GM10248 (cell line): ENCODE measurements around the gene CDKAL1.

Experiments
- CTCF ChIA-PET: fragments of 300-600 bp; sonication (Branson Sonifier 250); formaldehyde crosslinking; extraction: SDS; loops from one replicate; lab custom pipeline; 2021; ENCODE audit warnings: antibody characterized with exemption; lab: Yijun Ruan, JAX
- POLR2A ChIA-PET: fragments of 350-650 bp; sonication (Branson Sonifier 250); formaldehyde crosslinking; extraction: SDS; loops from one replicate; lab custom pipeline; 2020; ENCODE audit warnings: antibody characterized with exemption; lab: Yijun Ruan, JAX
- DNase-seq: peaks from one replicate; pipeline ENCODE4 v3.0.0; 2012; ENCODE audit errors: extremely low spot score
- TF ChIP-seq, protein P1 (sequence below): IDR thresholded peaks from 2 replicates; pipeline ENCODE4 v1.5.1; 2012; ENCODE audit warnings: mild to moderate bottlenecking, low read depth; ENCODE audit errors: extremely low read depth, missing control alignments, control extremely low read depth

The CDKAL1 gene

DNA sequence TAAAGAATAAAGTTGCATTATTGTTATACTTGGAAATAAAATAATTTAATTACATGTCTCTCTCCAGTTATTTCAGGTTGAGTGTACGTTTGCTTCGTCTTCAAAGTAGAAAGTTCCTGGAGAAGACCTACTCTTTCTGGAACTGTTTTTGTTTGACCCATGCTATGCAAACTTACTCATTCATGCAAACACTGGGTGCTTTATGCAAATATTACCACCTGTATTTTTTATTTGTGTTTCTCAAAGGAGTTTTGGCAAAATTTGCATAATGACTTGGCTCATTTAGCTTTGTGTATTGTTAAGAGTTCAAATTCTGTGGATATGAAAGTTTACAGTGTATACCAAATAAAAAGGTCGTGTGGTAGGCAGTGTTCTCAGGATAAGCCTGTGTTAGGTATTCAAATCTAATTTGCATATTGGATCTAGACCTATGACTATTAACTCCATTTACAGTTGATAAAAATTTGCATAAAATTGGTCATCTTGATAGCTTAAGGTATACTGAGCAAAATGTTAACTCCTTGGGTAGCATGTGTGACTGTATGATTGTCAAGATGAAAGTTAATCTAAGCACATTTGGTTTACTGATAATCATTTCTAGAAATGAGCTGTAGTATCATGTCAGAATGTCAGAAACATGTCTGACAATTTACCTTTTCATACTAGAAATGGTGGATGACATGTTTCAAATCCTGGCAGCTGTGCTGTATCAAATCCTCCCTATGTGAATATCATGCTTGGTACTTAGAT lies 65.2 kb downstream of the CDKAL1 start:
- TF ChIP-seq, protein P1, sequence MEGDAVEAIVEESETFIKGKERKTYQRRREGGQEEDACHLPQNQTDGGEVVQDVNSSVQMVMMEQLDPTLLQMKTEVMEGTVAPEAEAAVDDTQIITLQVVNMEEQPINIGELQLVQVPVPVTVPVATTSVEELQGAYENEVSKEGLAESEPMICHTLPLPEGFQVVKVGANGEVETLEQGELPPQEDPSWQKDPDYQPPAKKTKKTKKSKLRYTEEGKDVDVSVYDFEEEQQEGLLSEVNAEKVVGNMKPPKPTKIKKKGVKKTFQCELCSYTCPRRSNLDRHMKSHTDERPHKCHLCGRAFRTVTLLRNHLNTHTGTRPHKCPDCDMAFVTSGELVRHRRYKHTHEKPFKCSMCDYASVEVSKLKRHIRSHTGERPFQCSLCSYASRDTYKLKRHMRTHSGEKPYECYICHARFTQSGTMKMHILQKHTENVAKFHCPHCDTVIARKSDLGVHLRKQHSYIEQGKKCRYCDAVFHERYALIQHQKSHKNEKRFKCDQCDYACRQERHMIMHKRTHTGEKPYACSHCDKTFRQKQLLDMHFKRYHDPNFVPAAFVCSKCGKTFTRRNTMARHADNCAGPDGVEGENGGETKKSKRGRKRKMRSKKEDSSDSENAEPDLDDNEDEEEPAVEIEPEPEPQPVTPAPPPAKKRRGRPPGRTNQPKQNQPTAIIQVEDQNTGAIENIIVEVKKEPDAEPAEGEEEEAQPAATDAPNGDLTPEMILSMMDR, result no peak
- no peak for DNase-seq
- CTCF ChIA-PET, result interaction anchor here (1.5 kb wide), 1 partner anchor 990 kb away, joined by 4 read pairs; no protein-coding TSS in a partner anchor
- POLR2A ChIA-PET, result no interaction called here

DNA sequence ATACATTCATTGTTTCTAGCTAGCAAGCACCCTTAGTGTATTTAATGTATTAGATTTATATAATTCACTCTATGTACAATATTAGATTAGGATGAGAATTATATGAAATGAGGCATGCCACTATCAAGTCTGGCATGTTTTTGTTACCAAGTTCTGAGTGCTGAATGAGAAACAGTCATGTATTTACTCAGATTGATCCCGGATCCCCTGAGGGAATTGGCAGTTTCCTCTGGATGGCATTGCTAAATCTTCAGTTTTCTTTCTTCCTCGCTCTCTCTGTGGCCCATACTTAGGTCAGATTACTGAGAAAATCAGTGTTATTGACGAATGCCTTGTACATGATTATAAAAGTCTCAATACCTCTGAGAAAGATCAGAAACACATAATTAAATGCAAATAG lies 66.6 kb downstream of the CDKAL1 start:
- TF ChIP-seq, protein P1, result no peak
- POLR2A ChIA-PET, result no interaction called here
- CTCF ChIA-PET, result interaction anchor here (0.7 to 1.5 kb wide), 2 partner anchors 11 to 988 kb away, joined by 3 to 4 read pairs; no protein-coding TSS in a partner anchor
- DNase-seq, result no peak

DNA sequence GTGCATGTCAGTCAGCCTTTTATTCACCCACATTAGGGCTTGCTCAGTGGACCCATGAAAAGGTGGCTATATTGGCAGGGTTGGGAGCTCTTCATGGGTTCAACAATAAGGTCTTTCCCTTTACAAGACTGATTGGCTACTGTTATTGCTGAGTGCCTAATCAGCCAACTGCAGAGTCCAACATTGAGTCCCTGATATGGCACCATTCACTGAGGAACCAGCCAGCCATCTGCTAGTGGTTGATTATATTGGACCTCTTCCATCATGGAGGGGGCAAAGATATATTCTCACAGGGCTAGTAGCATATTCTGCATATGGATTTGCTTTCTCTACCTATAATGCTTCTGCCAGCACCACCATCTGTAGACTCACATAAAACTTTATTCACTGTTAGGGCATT lies 69.9 kb downstream of the CDKAL1 start:
- TF ChIP-seq, protein P1, result no peak
- ChIA-PET POLR2A (no interaction called here), CTCF (interaction anchor here (1.0 to 1.4 kb wide), 2 partner anchors 18 to 35 kb away, joined by 3 to 4 read pairs; no protein-coding TSS in a partner anchor)
- DNase-seq, result no peak

DNA sequence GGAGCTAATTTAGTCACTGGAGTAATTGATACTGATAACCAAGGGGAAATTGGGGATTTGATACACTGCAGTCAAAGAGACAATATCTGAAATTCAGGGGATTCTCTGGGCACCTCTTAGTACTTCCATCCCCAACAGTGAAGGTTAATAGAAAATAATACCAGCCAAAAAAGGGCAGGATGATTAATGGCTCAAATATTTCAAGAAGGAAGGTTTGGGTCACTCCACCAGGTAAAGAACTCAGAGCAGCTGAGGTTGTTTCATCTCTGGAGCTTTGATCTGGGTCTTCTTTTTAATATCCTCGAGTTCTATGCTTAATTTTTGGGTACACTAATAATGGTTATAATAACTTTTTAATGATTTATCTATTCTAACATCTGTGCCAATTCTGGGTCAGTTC lies 70.8 kb downstream of the CDKAL1 start:
- ChIA-PET CTCF (interaction anchor here (1.1 to 1.4 kb wide), 2 partner anchors 34 to 76 kb away, joined by 3 to 4 read pairs; no protein-coding TSS in a partner anchor), POLR2A (no interaction called here)
- DNase-seq, result no peak
- TF ChIP-seq, protein P1, result no peak

DNA sequence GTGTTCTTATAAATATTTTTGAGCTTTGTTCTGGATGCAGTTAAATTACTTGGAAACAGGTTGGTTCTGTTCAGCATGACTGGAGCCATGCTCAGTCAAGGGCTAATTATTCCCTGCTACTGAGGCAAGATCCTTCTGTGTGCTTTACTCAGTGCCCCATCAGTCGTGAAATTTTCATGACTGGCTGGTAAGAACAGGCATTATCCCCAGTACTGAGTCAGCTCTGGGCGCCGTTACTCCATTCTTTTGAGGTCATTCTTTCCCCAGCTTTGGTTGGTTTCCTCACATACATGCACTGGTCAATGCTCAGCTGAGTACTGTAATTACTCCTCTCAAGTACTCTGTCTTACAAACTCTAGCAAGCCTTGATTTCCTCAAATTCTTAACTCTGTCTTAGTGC lies 71.3 kb downstream of the CDKAL1 start:
- DNase-seq, result no peak
- TF ChIP-seq, protein P1, result no peak
- CTCF ChIA-PET, result interaction anchor here (1.1 to 1.4 kb wide), 2 partner anchors 34 to 75 kb away, joined by 3 to 4 read pairs; no protein-coding TSS in a partner anchor
- POLR2A ChIA-PET, result no interaction called here

DNA sequence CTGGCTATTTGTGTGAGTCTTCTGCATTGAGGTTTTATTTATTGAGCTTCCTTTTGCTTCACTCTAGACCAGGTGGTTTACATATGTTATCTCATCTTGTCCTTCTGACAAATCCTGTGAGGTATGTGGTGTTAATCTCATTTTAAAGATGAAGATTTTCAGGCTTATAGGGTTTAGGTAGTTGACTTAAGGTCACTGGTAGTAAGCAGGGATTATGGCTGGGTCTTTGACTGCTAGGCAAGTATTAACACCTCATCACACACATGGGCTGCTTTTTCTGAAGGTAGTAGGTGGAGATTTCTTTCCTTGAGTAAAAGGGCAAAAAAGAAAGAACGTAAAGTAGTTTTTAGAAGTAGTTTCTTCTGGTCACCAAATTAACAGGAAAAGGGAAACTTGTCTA lies 72.6 kb downstream of the CDKAL1 start:
- TF ChIP-seq, protein P1, result no peak
- CTCF ChIA-PET, result interaction anchor here (0.9 kb wide), 1 partner anchor 38 kb away, joined by 3 read pairs; no protein-coding TSS in a partner anchor
- POLR2A ChIA-PET, result no interaction called here
- no peak for DNase-seq
